Activated T-cell treated with anti-CD3 and anti-CD28 coated beads for 24 hours (primary cell): ENCODE results near the gene ATP8B1.

Source experiments
- DNase-seq: peaks from one replicate; pipeline ENCODE4 v3.0.0-alpha.2; 2020; ENCODE audit warnings: low read depth

The ATP8B1 gene

GRCh38 chr18:57618910-57619309 is 184.2 kb downstream of the ATP8B1 start:
- no peak for DNase-seq

DNA sequence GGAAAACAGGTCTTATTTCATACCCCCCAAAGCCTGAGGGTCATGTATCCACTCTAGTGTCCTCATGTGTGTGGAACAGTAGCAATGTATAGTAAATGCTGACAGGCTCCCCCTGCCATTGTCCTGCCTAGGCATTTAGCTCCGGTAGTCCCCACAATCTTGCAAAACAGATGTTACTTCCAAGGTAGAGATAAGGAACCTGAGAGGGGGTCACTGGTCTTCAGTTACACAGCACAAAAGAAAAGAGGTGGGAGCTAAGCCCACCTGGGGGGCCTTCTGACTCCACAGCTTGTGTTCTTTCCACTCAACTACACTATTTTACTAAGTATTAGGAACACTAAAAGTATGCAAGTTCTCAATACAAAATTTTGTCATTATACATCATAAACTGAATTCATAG is 199.2 kb downstream of the ATP8B1 start:
- no peak for DNase-seq
